Nasal cavity respiratory epithelium epithelial cell of viscerocranial mucosa (primary cell): ENCODE measurements around the gene HSD11B1. TPM values are rescaled to one million over a fixed set of nuclear protein-coding genes. Genes with fewer than 3 reads are reported as not detected.

ENCODE experiments used
- total RNA-seq: library from RNA; depleted of rRNA; stranded (reverse); fragments of >200 nt; gene quantifications from 2 replicates; pipeline ENCODE4 v1.2.3, GENCODE V29; 2014

The HSD11B1 gene
- 1.7 and 4.1 TPM in 2 replicates for total RNA-seq

GRCh38 chr1:209704584-209704983 lies at the start of gene HSD11B1:
Gene HSD11B1 (plus strand): TSS chr1:209704846. CDS start chr1:209704943, 97 bp downstream.

GRCh38 chr1:209674957-209675564 lies 29.6 kb upstream of the HSD11B1 start, which contains the start of gene G0S2:
Gene G0S2 (plus strand): TSS chr1:209675412. CDS start chr1:209675685, 273 bp downstream.

GRCh38 chr1:209755926-209756614 lies 51.4 kb downstream of the HSD11B1 start, which contains the start of gene TRAF3IP3:
Gene TRAF3IP3 (plus strand): TSS chr1:209756053. CDS start chr1:209760040, 3,987 bp downstream.

Other genes with a start within 250 kb of the HSD11B1 start
- not detected in 2 replicates for gene CAMK1G, start 121.1 kb upstream of the HSD11B1 start, total RNA-seq
- 1,456 and 1,978 TPM in 2 replicates for gene LAMB3, start 52.4 kb upstream of the HSD11B1 start, total RNA-seq
- gene G0S2, start 29.4 kb upstream of the HSD11B1 start, total RNA-seq = 98.9 and 170 TPM in 2 replicates
- gene TRAF3IP3, start 51.2 kb downstream of the HSD11B1 start, total RNA-seq = not detected in 2 replicates
- gene C1orf74, start 79.7 kb downstream of the HSD11B1 start, total RNA-seq = 13.0 and 14.7 TPM in 2 replicates
- 270 and 460 TPM in 2 replicates for gene IRF6, start 101.3 kb downstream of the HSD11B1 start, total RNA-seq
- 6.2 and 15.2 TPM in 2 replicates for gene UTP25, start 123.1 kb downstream of the HSD11B1 start, total RNA-seq
- gene SYT14, start 233.4 kb downstream of the HSD11B1 start, total RNA-seq = under 0.01 and 0.14 TPM in 2 replicates